ENCODE measurements around the gene CFAP92.

Gene CFAP92

DNA sequence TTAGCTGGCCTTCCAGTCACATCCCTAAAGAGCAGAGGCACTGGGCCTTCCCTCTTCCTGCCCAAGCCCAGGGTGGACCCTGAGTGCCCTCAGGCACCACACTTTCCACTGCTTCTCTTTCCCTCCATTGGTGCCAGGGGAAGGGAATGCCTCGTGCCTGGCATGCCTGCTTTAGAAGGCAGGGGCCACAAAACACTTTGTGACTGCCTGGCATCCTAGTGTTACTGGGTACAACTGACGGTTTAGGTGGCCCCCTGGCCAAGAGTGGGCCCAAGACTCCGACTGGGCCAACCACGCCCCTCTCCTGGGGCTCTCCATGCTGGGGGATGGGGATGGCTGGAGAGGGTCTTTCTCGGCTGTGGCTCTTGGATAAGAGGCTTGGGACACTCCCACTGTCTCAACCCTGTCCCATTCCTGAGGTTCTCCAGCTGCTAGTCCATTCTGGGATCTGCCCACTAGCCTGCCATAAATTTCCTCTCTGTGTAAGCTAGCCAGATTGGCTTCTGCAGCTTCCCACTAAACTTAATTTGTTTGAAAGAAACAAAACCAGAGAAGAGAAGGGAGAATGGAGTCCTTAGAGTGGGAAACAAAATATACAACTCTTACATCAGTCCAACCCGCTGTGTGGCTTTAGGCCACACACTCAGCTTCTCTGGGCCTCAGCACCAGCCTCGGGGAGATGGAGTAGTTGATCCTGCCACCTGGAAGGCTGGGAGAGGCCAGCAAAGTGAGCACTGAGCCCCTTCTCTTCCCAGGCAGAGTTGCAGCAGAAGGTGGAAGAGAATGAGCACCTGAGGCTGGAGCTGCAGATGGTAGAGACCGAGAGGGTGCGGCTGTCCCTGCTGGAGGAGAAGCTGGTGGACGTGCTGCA, 42.6 kb upstream of the CFAP92 start:
- Histone ChIP-seq H3K4me3 (ENCODE audit: insufficient read length, low read depth) (no peak overlapping the region), H3K27me3 (ENCODE audit: insufficient read depth, insufficient read length) (no peaks in the 10 kb centered on the region), H3K9ac (ENCODE audit: insufficient read length, low read depth) (no peak overlapping the region), H3K36me3 (ENCODE audit: insufficient read depth, insufficient read length, low read length) (no peaks in the 10 kb centered on the region), H3K9me3 (ENCODE audit: insufficient read depth, low read length) (no peaks in the 10 kb centered on the region), H3K4me1 (ENCODE audit: insufficient read depth, insufficient read length) (peaks cover 30% of the 10 kb centered on the region)
- DNase-seq (ENCODE audit: low read depth, low spot score) = no peak
- no peak for TF ChIP-seq SUZ12 (IDR thresholded peaks at IDR 0.05; ENCODE audit: extremely low read depth, insufficient read depth, insufficient read length)
- no peak for TF ChIP-seq ZNF274 (IDR thresholded peaks at IDR 0.05; ENCODE audit: low read depth, low read length)
- TF ChIP-seq YY1 (IDR thresholded peaks at IDR 0.05; ENCODE audit: insufficient read depth, insufficient read length) = no peak

GRCh38 chr3:129035360-129036221, 41.7 kb upstream of the CFAP92 start:
- Histone ChIP-seq H3K4me1 (ENCODE audit: insufficient read depth, insufficient read length) (peaks cover 28% of the 10 kb centered on the region), H3K4me3 (ENCODE audit: insufficient read length, low read depth) (no peak overlapping the region), H3K9ac (ENCODE audit: insufficient read length, low read depth) (no peak overlapping the region), H3K27me3 (ENCODE audit: insufficient read depth, insufficient read length) (no peaks in the 10 kb centered on the region), H3K36me3 (ENCODE audit: insufficient read depth, insufficient read length, low read length) (no peaks in the 10 kb centered on the region), H3K9me3 (ENCODE audit: insufficient read depth, low read length) (no peaks in the 10 kb centered on the region)
- TF ChIP-seq ZNF274 (IDR thresholded peaks at IDR 0.05; ENCODE audit: low read depth, low read length) = no peak
- no peak for TF ChIP-seq SUZ12 (IDR thresholded peaks at IDR 0.05; ENCODE audit: extremely low read depth, insufficient read depth, insufficient read length)
- no peak for TF ChIP-seq YY1 (IDR thresholded peaks at IDR 0.05; ENCODE audit: insufficient read depth, insufficient read length)
- no peak for DNase-seq (ENCODE audit: low read depth, low spot score)

GRCh38 chr3:129034642-129035041, 40.8 kb upstream of the CFAP92 start:
- DNase-seq (ENCODE audit: low read depth, low spot score) = no peak
- H3K27me3 ChIP-seq (ENCODE audit: insufficient read depth, insufficient read length) = no peaks in the 10 kb centered on the region

DNA sequence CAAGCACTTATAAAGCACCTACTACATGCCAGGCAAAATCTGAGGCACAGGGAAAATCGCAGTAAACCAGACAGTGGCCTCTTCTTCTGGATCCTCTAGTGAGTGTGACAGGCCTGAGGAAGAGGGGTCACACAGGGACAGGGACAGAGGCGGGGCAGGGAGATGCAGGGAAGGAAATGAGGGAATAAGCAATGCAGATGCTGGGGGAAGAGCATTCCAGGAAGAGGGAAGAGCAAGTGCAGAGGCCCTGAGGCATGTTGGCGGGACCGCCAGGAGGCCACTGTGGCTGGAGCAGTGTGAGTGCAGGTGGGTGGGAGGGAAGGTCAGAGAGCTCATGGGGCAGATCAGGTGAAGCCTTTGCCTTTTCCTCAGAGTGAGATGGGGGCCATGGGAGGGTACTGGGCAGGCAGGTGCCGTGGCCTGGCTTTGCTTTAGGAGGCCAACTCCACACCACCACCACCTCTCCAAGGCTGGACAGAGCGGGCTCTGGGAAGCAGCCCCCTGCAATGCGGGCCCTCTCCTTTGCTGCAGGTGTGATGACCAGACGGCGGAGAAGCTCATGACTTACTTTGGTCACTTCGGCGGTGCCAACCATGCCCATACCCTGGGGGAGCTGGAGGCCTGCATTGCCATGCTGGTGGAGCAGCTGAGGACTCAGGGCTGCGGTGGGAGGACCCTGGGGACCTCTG, 39.9 kb upstream of the CFAP92 start:
- no peak for TF ChIP-seq SUZ12 (IDR thresholded peaks at IDR 0.05; ENCODE audit: extremely low read depth, insufficient read depth, insufficient read length)
- TF ChIP-seq YY1 (IDR thresholded peaks at IDR 0.05; ENCODE audit: insufficient read depth, insufficient read length) = no peak
- no peak for TF ChIP-seq ZNF274 (IDR thresholded peaks at IDR 0.05; ENCODE audit: low read depth, low read length)
- Histone ChIP-seq H3K36me3 (ENCODE audit: insufficient read depth, insufficient read length, low read length) (no peaks in the 10 kb centered on the region), H3K9ac (ENCODE audit: insufficient read length, low read depth) (no peak overlapping the region), H3K4me3 (ENCODE audit: insufficient read length, low read depth) (no peak overlapping the region), H3K4me1 (ENCODE audit: insufficient read depth, insufficient read length) (peaks cover 17% of the 10 kb centered on the region), H3K9me3 (ENCODE audit: insufficient read depth, low read length) (peaks cover 4% of the 10 kb centered on the region; the same call in 1 of the 2 replicates), H3K27me3 (ENCODE audit: insufficient read depth, insufficient read length) (no peaks in the 10 kb centered on the region)
- DNase-seq (ENCODE audit: low read depth, low spot score) = no peak

More at GRCh38 chr3:129034642-129035041, 40.8 kb upstream of the CFAP92 start:
- H3K4me3 ChIP-seq (ENCODE audit: insufficient read length, low read depth) = no peak overlapping the region
- no peak overlapping the region for H3K9ac ChIP-seq (ENCODE audit: insufficient read length, low read depth)
- peaks cover 4% of the 10 kb centered on the region; the same call in 1 of the 2 replicates for H3K9me3 ChIP-seq (ENCODE audit: insufficient read depth, low read length)
- H3K4me1 ChIP-seq (ENCODE audit: insufficient read depth, insufficient read length) = peaks cover 26% of the 10 kb centered on the region
- H3K36me3 ChIP-seq (ENCODE audit: insufficient read depth, insufficient read length, low read length) = no peaks in the 10 kb centered on the region
- no peak for TF ChIP-seq SUZ12 (IDR thresholded peaks at IDR 0.05; ENCODE audit: extremely low read depth, insufficient read depth, insufficient read length)
- no peak for TF ChIP-seq YY1 (IDR thresholded peaks at IDR 0.05; ENCODE audit: insufficient read depth, insufficient read length)
- no peak for TF ChIP-seq ZNF274 (IDR thresholded peaks at IDR 0.05; ENCODE audit: low read depth, low read length)

DNA sequence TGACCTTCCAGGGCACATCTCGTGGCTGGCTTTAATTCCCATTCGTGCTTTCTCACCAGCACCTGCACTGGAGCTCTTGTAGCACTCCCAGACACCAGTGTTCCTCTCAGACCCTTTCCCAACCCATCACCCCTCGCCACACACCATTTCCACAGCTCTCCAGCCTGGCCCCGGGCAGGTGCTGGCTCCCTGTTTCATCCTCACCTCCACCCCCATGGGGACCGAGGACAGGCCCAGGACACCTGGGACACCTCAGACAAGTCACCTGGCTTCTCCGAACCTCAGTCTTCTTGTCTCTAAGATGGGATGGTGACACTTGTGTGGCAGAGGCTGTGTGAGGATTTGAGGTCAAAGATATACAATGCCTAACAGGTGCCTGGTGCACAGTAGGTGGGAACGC, 39.3 kb upstream of the CFAP92 start:
- Histone ChIP-seq H3K4me1 (ENCODE audit: insufficient read depth, insufficient read length) (peaks cover 15% of the 10 kb centered on the region), H3K27me3 (ENCODE audit: insufficient read depth, insufficient read length) (no peaks in the 10 kb centered on the region), H3K36me3 (ENCODE audit: insufficient read depth, insufficient read length, low read length) (no peaks in the 10 kb centered on the region), H3K4me3 (ENCODE audit: insufficient read length, low read depth) (no peak overlapping the region), H3K9me3 (ENCODE audit: insufficient read depth, low read length) (peaks cover 4% of the 10 kb centered on the region; the same call in 1 of the 2 replicates), H3K9ac (ENCODE audit: insufficient read length, low read depth) (peak overlapping the region; percentile 37)
- TF ChIP-seq YY1 (IDR thresholded peaks at IDR 0.05; ENCODE audit: insufficient read depth, insufficient read length) (no peak), SUZ12 (IDR thresholded peaks at IDR 0.05; ENCODE audit: extremely low read depth, insufficient read depth, insufficient read length) (no peak), ZNF274 (IDR thresholded peaks at IDR 0.05; ENCODE audit: low read depth, low read length) (no peak)
- DNase-seq (ENCODE audit: low read depth, low spot score) = no peak

DNA sequence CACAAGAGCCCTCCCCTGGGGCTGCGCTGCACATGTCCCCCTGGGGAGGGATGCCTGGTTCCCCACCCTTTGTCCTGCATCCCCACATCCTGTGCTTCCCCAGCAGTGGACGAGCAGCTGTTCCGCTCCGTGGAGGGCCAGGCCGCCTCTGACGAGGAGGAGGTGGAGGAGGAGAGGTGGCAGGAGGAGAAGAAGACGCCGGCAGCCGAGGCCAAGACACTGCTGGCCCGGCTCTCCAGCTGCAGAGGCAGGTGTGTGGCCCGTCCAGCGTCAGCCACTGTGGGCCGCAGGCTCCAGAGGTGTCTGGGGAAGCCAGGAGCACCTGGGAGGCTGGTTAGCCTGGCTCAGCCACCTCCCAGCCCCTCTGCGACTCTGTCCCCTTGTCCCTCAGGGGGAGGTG, 38.8 kb upstream of the CFAP92 start:
- H3K4me3 ChIP-seq (ENCODE audit: insufficient read length, low read depth) = no peak overlapping the region
- peaks cover 4% of the 10 kb centered on the region; the same call in 1 of the 2 replicates for H3K9me3 ChIP-seq (ENCODE audit: insufficient read depth, low read length)
- TF ChIP-seq SUZ12 (IDR thresholded peaks at IDR 0.05; ENCODE audit: extremely low read depth, insufficient read depth, insufficient read length) = no peak
- no peak for TF ChIP-seq YY1 (IDR thresholded peaks at IDR 0.05; ENCODE audit: insufficient read depth, insufficient read length)
- TF ChIP-seq ZNF274 (IDR thresholded peaks at IDR 0.05; ENCODE audit: low read depth, low read length) = no peak
- no peak for DNase-seq (ENCODE audit: low read depth, low spot score)
- no peaks in the 10 kb centered on the region for H3K36me3 ChIP-seq (ENCODE audit: insufficient read depth, insufficient read length, low read length)
- peaks cover 15% of the 10 kb centered on the region for H3K4me1 ChIP-seq (ENCODE audit: insufficient read depth, insufficient read length)
- H3K9ac ChIP-seq (ENCODE audit: insufficient read length, low read depth) = peak overlapping the region; percentile 37
- no peaks in the 10 kb centered on the region for H3K27me3 ChIP-seq (ENCODE audit: insufficient read depth, insufficient read length)
